Measurements from ENCODE around the gene SH3RF2.

- TF ChIP-seq, protein P1, sequence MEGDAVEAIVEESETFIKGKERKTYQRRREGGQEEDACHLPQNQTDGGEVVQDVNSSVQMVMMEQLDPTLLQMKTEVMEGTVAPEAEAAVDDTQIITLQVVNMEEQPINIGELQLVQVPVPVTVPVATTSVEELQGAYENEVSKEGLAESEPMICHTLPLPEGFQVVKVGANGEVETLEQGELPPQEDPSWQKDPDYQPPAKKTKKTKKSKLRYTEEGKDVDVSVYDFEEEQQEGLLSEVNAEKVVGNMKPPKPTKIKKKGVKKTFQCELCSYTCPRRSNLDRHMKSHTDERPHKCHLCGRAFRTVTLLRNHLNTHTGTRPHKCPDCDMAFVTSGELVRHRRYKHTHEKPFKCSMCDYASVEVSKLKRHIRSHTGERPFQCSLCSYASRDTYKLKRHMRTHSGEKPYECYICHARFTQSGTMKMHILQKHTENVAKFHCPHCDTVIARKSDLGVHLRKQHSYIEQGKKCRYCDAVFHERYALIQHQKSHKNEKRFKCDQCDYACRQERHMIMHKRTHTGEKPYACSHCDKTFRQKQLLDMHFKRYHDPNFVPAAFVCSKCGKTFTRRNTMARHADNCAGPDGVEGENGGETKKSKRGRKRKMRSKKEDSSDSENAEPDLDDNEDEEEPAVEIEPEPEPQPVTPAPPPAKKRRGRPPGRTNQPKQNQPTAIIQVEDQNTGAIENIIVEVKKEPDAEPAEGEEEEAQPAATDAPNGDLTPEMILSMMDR (IDR thresholded peaks at IDR 0.05) = no peak
- TF ChIP-seq EZH2 (IDR thresholded peaks at IDR 0.05; ENCODE audit: borderline replicate concordance, insufficient read depth, low read depth, low read length, poor library complexity, severe bottlenecking) = no peak
Observed at GRCh38 chr5:145960848-145961600, 24.6 kb downstream of the SH3RF2 start.

All from B cell (primary cell).